GM12878 (cell line): ENCODE measurements around the gene DNMBP. TPM values are rescaled to one million over a fixed set of nuclear protein-coding genes. Genes with fewer than 3 reads are reported as not detected.

Source experiments
- ATAC-seq: fragments of 200-7000 bp; cut with Tn5 transposase; 3 replicates; pipeline ENCODE4 v1.9.1; 2020; ENCODE audit warnings: mild to moderate bottlenecking, moderate library complexity
- BruUV-seq: library from RNA; stranded (reverse); fragments of 400-500 nt; replicated peaks from 2 replicates; lab custom pipeline; 2021; lab: Mats Ljungman, UMichigan
- CTCF ChIA-PET: fragments of 300-600 bp; sonication (Branson Sonifier 250); formaldehyde crosslinking; extraction: SDS; loops from one replicate; lab custom pipeline; 2021; ENCODE audit warnings: inconsistent platforms; lab: Yijun Ruan, JAX
- POLR2A ChIA-PET: fragments of 350-600 bp; formaldehyde crosslinking; extraction: SDS; loops from one replicate; lab custom pipeline; 2021; ENCODE audit warnings: inconsistent platforms; lab: Charles Lee
- RAD21 ChIA-PET: fragments of 300-600 bp; sonication (Branson Sonifier 250); formaldehyde crosslinking; loops from one replicate; lab custom pipeline; 2023; ENCODE audit warnings: antibody characterized with exemption; ENCODE audit not compliant: unreplicated experiment; lab: Charles Lee
- SMC1A ChIA-PET: fragments of 300-600 bp; sonication (Branson Sonifier 250); formaldehyde crosslinking; loops from one replicate; lab custom pipeline; 2023; ENCODE audit not compliant: unreplicated experiment, uncharacterized antibody; lab: Charles Lee
- DNase-seq: peaks from one replicate; pipeline ENCODE4 v3.0.0-alpha.2; 2011; ENCODE audit warnings: low read depth, low spot score
- FAIRE-seq: peaks from 3 replicates; lab custom pipeline; 2011; peaks lifted over from hg19 to GRCh38; lab: Jason Lieb, UNC
- H2AFZ ChIP-seq: 2 replicates; pipeline ENCODE4 v1.6.0; 2011; ENCODE audit warnings: low read depth, low read length, control low read depth; ENCODE audit not compliant: control insufficient read depth
- H3K27ac ChIP-seq: 2 replicates; pipeline ENCODE4 v1.5.1; 2011; ENCODE audit warnings: control low read depth; ENCODE audit not compliant: control insufficient read depth, insufficient read depth
- H3K27me3 ChIP-seq, 2 experiments: replicated peaks in 1 of 2; 2 replicates each; pipeline versions ENCODE4 v1.6.0 to v1.6.1; 2011; ENCODE audit warnings: low read length in 1 of 2; ENCODE audit not compliant: control insufficient read depth in 2 of 2, insufficient read depth in 2 of 2
- H3K36me3 ChIP-seq, 2 experiments: 2 replicates each; pipeline ENCODE4 v1.5.1; 2011; ENCODE audit warnings: low read length in 1 of 2; ENCODE audit not compliant: control insufficient read depth in 2 of 2, insufficient read depth in 2 of 2
- H3K4me1 ChIP-seq: 2 replicates; pipeline ENCODE4 v1.6.1; 2011; ENCODE audit warnings: mild to moderate bottlenecking, low read length, moderate library complexity, mixed read lengths; ENCODE audit not compliant: control insufficient read depth, insufficient read depth
- H3K4me2 ChIP-seq: 2 replicates; pipeline ENCODE4 v1.6.0; 2011; ENCODE audit warnings: control low read depth; ENCODE audit not compliant: control insufficient read depth, insufficient read depth
- H3K4me3 ChIP-seq: fragments of 200-600 bp; sonication (generic); 2 replicates; pipeline ENCODE4 v1.5.1; 2016
- H3K79me2 ChIP-seq: 2 replicates; pipeline ENCODE4 v1.6.0; 2011; ENCODE audit warnings: low read length; ENCODE audit not compliant: control insufficient read depth, insufficient read depth
- H3K9ac ChIP-seq: 2 replicates; pipeline ENCODE4 v1.8.0; 2011; ENCODE audit warnings: low read length, control low read depth, mixed read lengths; ENCODE audit not compliant: control insufficient read depth, insufficient read depth
- H3K9me3 ChIP-seq: replicated peaks from 3 replicates; pipeline ENCODE4 v1.5.1; 2011; ENCODE audit warnings: mild to moderate bottlenecking, low read length; ENCODE audit not compliant: control insufficient read depth, insufficient read depth
- H4K20me1 ChIP-seq: 2 replicates; pipeline ENCODE4 v1.6.0; 2011; ENCODE audit not compliant: control insufficient read depth, insufficient read depth
- WGBS: methylation state at CpG from one replicate; pipeline ENCODE4 v1.1.6; 2016; ENCODE audit warnings: low lambda C conversion rate; ENCODE audit not compliant: insufficient replicate concordance, insufficient coverage; ENCODE audit errors: missing lambda C conversion rate; 5-methylcytosine and 5-hydroxymethylcytosine counted together
- in situ Hi-C: fragments of 300-500 bp; cut with MboI; formaldehyde crosslinking; loops from 9 replicates; pipeline ENCODE4 v1.14.3; 2018; ENCODE audit warnings: mixed read lengths
- intact Hi-C: fragments of 100-400 bp; cut with micrococcal nuclease; formaldehyde crosslinking; loops from one replicate; pipeline ENCODE4 v1.14.2; 2022; ENCODE audit not compliant: unreplicated experiment
- polyA plus RNA-seq, 11 experiments: library from polyadenylated mRNA; depleted of rRNA in 4 of 11; unstranded in 6 of 11; stranded (reverse) in 5 of 11; fragments of >200 nt; fragmentation: Nextera tagmentation in 4 of 11; fragmentation: Illumina TruSeq in 1 of 11; extraction: Ambion mirVana in 4 of 11; extraction: Trizol in 1 of 11; gene quantifications; 1 replicate in 1 of 11; 2 replicates in 10 of 11; pipeline versions ENCODE4 v1.2.1 to v1.2.3, GENCODE V29; 2011 to 2016; ENCODE audit warnings: inconsistent platforms in 2 of 11, missing spikeins in 2 of 11, low read depth in 1 of 11
- total RNA-seq, 4 experiments: library from RNA; depleted of rRNA in 3 of 4; stranded (reverse); fragments of >200 nt in 3 of 4; fragmentation: Illumina TruSeq in 1 of 4; extraction: Trizol in 1 of 4; gene quantifications; 2 replicates each; pipeline versions ENCODE4 v1.2.1 to v1.2.3, GENCODE V29; 2013 to 2021
- TF ChIP-seq, protein P1 (sequence below): fragments of 450-650 bp; formaldehyde crosslinking; IDR thresholded peaks from 2 replicates; pipeline ENCODE4 v1.5.0; 2022; ENCODE audit warnings: mild to moderate bottlenecking, missing genetic modification characterization
- TF ChIP-seq, protein P2 (sequence below): IDR thresholded peaks from 2 replicates; pipeline ENCODE4 v1.6.1; 2011; ENCODE audit warnings: borderline replicate concordance, low read depth, mild to moderate bottlenecking, moderate library complexity, low read length; ENCODE audit not compliant: insufficient read depth, poor library complexity, severe bottlenecking

Gene DNMBP
- total and polyA plus RNA-seq, 10 of the 15 experiments (the other 5 are each of a cell fraction or from before 2014, with no cell fraction given) = 7.1 to 45.0 (median 22.0) TPM

DNA sequence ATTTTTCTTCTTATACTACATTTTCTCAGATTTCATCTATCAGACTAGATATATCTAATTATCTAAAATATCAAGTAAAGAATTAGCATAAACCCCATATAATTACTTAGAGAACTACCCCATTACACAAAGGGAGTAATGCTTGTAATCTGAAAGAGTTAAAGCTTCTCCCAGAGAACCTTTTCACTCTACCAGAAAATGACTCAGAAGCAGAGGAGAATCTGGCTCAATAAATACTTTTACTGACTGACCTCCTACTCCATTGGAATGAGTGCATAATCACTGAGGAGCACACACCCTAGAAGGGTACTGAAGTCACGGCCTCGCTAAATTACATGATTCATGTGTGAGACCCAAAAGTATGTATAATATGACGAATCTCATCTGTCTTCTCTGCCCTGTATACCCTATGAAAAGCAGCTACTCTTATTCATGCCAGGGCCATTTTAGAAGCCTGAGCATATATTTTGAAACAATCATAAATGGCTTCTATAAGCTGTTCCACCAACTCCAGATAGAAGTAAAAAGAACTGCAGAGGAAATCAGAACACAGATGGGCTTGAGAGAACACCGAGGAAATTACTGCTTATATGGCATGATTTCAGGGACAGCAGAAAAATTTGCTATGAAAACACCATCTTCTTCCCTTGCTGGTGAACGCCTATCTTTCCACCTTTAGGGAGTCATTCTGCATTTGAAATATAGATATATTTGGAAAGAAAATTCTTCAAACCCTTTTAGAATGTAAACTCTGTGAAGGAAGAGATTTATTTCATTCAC, 32.7 kb downstream of the DNMBP start:
- RAD21 ChIA-PET = interaction anchor here (0.9 to 15.1 kb wide), 11 partner anchors 8 to 935 kb away, joined by 3 to 255 read pairs (median 5); partner anchors contain the start of gene DNMBP
- H3K9ac ChIP-seq = peak overlapping the region; percentile 47
- peak overlapping the region; percentile 85 for H3K4me2 ChIP-seq
- no peaks in the 10 kb centered on the region for H3K9me3 ChIP-seq
- H3K27me3 ChIP-seq = no peaks in the 10 kb centered on the region
- POLR2A ChIA-PET = interaction anchor here (1.0 to 4.7 kb wide), 7 partner anchors 7 to 42 kb away, joined by 4 to 52 read pairs (median 5); partner anchors contain the start of gene DNMBP
- no peak overlapping the region for H3K4me3 ChIP-seq
- TF ChIP-seq, protein P1, sequence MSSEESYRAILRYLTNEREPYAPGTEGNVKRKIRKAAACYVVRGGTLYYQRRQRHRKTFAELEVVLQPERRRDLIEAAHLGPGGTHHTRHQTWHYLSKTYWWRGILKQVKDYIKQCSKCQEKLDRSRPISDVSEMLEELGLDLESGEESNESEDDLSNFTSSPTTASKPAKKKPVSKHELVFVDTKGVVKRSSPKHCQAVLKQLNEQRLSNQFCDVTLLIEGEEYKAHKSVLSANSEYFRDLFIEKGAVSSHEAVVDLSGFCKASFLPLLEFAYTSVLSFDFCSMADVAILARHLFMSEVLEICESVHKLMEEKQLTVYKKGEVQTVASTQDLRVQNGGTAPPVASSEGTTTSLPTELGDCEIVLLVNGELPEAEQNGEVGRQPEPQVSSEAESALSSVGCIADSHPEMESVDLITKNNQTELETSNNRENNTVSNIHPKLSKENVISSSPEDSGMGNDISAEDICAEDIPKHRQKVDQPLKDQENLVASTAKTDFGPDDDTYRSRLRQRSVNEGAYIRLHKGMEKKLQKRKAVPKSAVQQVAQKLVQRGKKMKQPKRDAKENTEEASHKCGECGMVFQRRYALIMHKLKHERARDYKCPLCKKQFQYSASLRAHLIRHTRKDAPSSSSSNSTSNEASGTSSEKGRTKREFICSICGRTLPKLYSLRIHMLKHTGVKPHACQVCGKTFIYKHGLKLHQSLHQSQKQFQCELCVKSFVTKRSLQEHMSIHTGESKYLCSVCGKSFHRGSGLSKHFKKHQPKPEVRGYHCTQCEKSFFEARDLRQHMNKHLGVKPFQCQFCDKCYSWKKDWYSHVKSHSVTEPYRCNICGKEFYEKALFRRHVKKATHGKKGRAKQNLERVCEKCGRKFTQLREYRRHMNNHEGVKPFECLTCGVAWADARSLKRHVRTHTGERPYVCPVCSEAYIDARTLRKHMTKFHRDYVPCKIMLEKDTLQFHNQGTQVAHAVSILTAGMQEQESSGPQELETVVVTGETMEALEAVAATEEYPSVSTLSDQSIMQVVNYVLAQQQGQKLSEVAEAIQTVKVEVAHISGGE (CRISPR knock-in tag) = no peak
- TF ChIP-seq, protein P2, sequence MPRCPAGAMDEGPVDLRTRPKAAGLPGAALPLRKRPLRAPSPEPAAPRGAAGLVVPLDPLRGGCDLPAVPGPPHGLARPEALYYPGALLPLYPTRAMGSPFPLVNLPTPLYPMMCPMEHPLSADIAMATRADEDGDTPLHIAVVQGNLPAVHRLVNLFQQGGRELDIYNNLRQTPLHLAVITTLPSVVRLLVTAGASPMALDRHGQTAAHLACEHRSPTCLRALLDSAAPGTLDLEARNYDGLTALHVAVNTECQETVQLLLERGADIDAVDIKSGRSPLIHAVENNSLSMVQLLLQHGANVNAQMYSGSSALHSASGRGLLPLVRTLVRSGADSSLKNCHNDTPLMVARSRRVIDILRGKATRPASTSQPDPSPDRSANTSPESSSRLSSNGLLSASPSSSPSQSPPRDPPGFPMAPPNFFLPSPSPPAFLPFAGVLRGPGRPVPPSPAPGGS = peak; percentile 69
- TF ChIP-seq, all 136 proteins: peak for 1
- ChIA-PET SMC1A (interaction anchor here (0.5 to 17.5 kb wide), 9 partner anchors 8 to 305 kb away, joined by 3 to 531 read pairs (median 4); partner anchors contain the start of gene DNMBP), CTCF (interaction anchor here (0.6 to 16.3 kb wide), 10 partner anchors 8 to 360 kb away, joined by 3 to 318 read pairs (median 6); partner anchors contain the start of gene DNMBP)
- peaks cover 70% of the 10 kb centered on the region for H3K4me1 ChIP-seq
- DNase-seq (no peak), FAIRE-seq (peak; percentile 57), ATAC-seq (no peak; the same call in 1 of the 3 replicates)
- H3K27ac ChIP-seq = peak overlapping the region; percentile 94
- intact Hi-C loops (loop anchor here (10.0 kb wide), 1 partner anchor 208 kb away; the partner anchor contains the start of gene ERLIN1), in situ Hi-C loops (no loop called here)
- no peaks in the 10 kb centered on the region for H4K20me1 ChIP-seq
- WGBS = 98% methylated on average over 5 of the region's 5 CpGs
- no TSS peak for BruUV-seq
- peaks cover 98% of the 10 kb centered on the region for H3K79me2 ChIP-seq
- no peak overlapping the region; the same call in 1 of the 2 replicates for H2AFZ ChIP-seq
- H3K36me3 ChIP-seq = peaks cover 2 to 11% of the 10 kb centered on the region in 2 experiments; a peak in 2 of 4 replicates
